OCI-LY7 (cell line): Measurements from ENCODE around the gene CCBE1. TPM values are rescaled to one million over a fixed set of nuclear protein-coding genes. Genes with fewer than 3 reads are reported as not detected.
"Not testable (repeated sequence)": the region's sequence is repeated elsewhere in the genome, so short reads cannot be mapped to it uniquely, and the experiment has no call there.

ENCODE experiments used
- BruUV-seq: library from RNA; stranded (reverse); fragments of 400-500 nt; replicated peaks from 2 replicates; lab custom pipeline; 2021; lab: Mats Ljungman, UMichigan
- CTCF ChIA-PET: fragments of 300-600 bp; sonication (Branson Sonifier 250); formaldehyde crosslinking; loops from one replicate; lab custom pipeline; 2022; ENCODE audit warnings: antibody characterized with exemption; ENCODE audit not compliant: unreplicated experiment; lab: Charles Lee
- POLR2A ChIA-PET: fragments of 300-600 bp; sonication (Branson Sonifier 250); formaldehyde crosslinking; loops from one replicate; lab custom pipeline; 2022; ENCODE audit warnings: antibody characterized with exemption; lab: Charles Lee
- DNase-seq: peaks from one replicate; pipeline ENCODE4 v3.0.0-alpha.2; 2015; ENCODE audit warnings: low spot score
- H2AFZ ChIP-seq: fragments of 200-600 bp; sonication (generic), shearing (Covaris generic); 2 replicates; pipeline ENCODE4 v1.6.1; 2014; ENCODE audit warnings: mild to moderate bottlenecking, antibody characterized with exemption, low read length, moderate library complexity
- H3K27ac ChIP-seq: fragments of 200-600 bp; sonication (generic); 2 replicates; pipeline ENCODE4 v1.5.1; 2014; ENCODE audit warnings: mixed run types, low read depth, mild to moderate bottlenecking, moderate library complexity, low read length, inconsistent platforms; ENCODE audit not compliant: poor library complexity, severe bottlenecking
- H3K36me3 ChIP-seq: fragments of 200-600 bp; sonication (generic); 2 replicates; pipeline ENCODE4 v1.6.1; 2014; ENCODE audit warnings: mild to moderate bottlenecking, antibody characterized with exemption, low read length, moderate library complexity, mixed read lengths; ENCODE audit not compliant: insufficient read depth
- H3K4me1 ChIP-seq: fragments of 200-600 bp; sonication (generic); 2 replicates; pipeline ENCODE4 v1.5.1; 2014; ENCODE audit warnings: mild to moderate bottlenecking, low read length; ENCODE audit not compliant: insufficient read depth, poor library complexity, severe bottlenecking
- H3K4me2 ChIP-seq: fragments of 200-600 bp; sonication (generic); 2 replicates; pipeline ENCODE4 v1.6.1; 2014; ENCODE audit warnings: mild to moderate bottlenecking, low read length
- H3K4me3 ChIP-seq: fragments of 200-600 bp; sonication (generic); 2 replicates; pipeline ENCODE4 v1.5.1; 2014; ENCODE audit warnings: mild to moderate bottlenecking, low read depth, low read length; ENCODE audit not compliant: poor library complexity, severe bottlenecking
- H3K79me2 ChIP-seq: fragments of 200-600 bp; sonication (generic); 2 replicates; pipeline ENCODE4 v1.6.1; 2016; ENCODE audit warnings: low read depth, mild to moderate bottlenecking, low read length, moderate library complexity, mixed read lengths; ENCODE audit not compliant: insufficient read depth
- H3K9me2 ChIP-seq: fragments of 200-600 bp; sonication (generic); 2 replicates; pipeline ENCODE4 v1.6.1; 2016; ENCODE audit warnings: mild to moderate bottlenecking, low read length, mixed read lengths; ENCODE audit not compliant: insufficient read depth
- H3K9me3 ChIP-seq: fragments of 200-600 bp; sonication (generic); 2 replicates; pipeline ENCODE4 v1.6.1; 2014; ENCODE audit warnings: mild to moderate bottlenecking, mixed run types, low read length, mixed read lengths
- H4K20me1 ChIP-seq: fragments of 200-600 bp; sonication (generic); 2 replicates; pipeline ENCODE4 v1.6.1; 2014; ENCODE audit warnings: mild to moderate bottlenecking, antibody characterized with exemption, low read length, moderate library complexity, mixed read lengths; ENCODE audit not compliant: insufficient read depth
- EZH2phosphoT487 ChIP-seq: fragments of 200-600 bp; sonication (generic); IDR thresholded peaks from 2 replicates; pipeline ENCODE4 v1.6.1; 2018; ENCODE audit warnings: low read depth, borderline replicate concordance, mild to moderate bottlenecking, mixed run types, antibody characterized with exemption, low read length, moderate library complexity, mixed read lengths
- intact Hi-C: fragments of 100-400 bp; cut with micrococcal nuclease; formaldehyde crosslinking; loops from one replicate; pipeline ENCODE4 v1.10.0; 2022; ENCODE audit not compliant: unreplicated experiment
- total RNA-seq, 2 experiments: library from RNA; depleted of rRNA in 1 of 2; stranded (reverse); fragments of >200 nt in 1 of 2; shearing (Covaris generic) in 1 of 2; gene quantifications; 2 replicates each; pipeline ENCODE4 v1.2.3, GENCODE V29; 2014 to 2022
- TF ChIP-seq, protein P1 (sequence below): fragments of 200-600 bp; sonication (generic); conservative IDR thresholded peaks from 2 replicates; pipeline ENCODE4 v1.5.1; 2014; ENCODE audit warnings: mild to moderate bottlenecking, antibody characterized with exemption, low read length, moderate library complexity, mixed read lengths

Gene CCBE1
- total RNA-seq, 2 experiments from 2014 or later, result 0.16 to 0.70 TPM

GRCh38 chr18:59650266-59650820, 46.9 kb downstream of the CCBE1 start:
- no TSS peak for BruUV-seq
- POLR2A ChIA-PET, result no interaction called here
- CTCF ChIA-PET, result interaction anchor here (0.5 kb wide), 1 partner anchor 77 kb away, joined by 3 read pairs; no protein-coding TSS in a partner anchor

GRCh38 chr18:59649591-59649990, 47.6 kb downstream of the CCBE1 start:
- DNase-seq, result no peak
- H3K4me3 ChIP-seq, result no peak overlapping the region
- H3K27ac ChIP-seq, result no peak overlapping the region
- no peak overlapping the region for H3K4me2 ChIP-seq
- no peaks in the 10 kb centered on the region for H3K4me1 ChIP-seq
- intact Hi-C loops, result no loop called here
- H3K79me2 ChIP-seq, result no peaks in the 10 kb centered on the region
- POLR2A ChIA-PET, result no interaction called here
- H4K20me1 ChIP-seq, result no peaks in the 10 kb centered on the region
- TF ChIP-seq, protein P1, sequence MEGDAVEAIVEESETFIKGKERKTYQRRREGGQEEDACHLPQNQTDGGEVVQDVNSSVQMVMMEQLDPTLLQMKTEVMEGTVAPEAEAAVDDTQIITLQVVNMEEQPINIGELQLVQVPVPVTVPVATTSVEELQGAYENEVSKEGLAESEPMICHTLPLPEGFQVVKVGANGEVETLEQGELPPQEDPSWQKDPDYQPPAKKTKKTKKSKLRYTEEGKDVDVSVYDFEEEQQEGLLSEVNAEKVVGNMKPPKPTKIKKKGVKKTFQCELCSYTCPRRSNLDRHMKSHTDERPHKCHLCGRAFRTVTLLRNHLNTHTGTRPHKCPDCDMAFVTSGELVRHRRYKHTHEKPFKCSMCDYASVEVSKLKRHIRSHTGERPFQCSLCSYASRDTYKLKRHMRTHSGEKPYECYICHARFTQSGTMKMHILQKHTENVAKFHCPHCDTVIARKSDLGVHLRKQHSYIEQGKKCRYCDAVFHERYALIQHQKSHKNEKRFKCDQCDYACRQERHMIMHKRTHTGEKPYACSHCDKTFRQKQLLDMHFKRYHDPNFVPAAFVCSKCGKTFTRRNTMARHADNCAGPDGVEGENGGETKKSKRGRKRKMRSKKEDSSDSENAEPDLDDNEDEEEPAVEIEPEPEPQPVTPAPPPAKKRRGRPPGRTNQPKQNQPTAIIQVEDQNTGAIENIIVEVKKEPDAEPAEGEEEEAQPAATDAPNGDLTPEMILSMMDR, result no peak
- TF ChIP-seq EZH2phosphoT487, result no peak
- no peaks in the 10 kb centered on the region for H3K36me3 ChIP-seq
- no peaks in the 10 kb centered on the region for H3K9me3 ChIP-seq
- no peaks in the 10 kb centered on the region for H3K9me2 ChIP-seq
- H2AFZ ChIP-seq, result no peak overlapping the region
- no TSS peak for BruUV-seq
- CTCF ChIA-PET, result no interaction called here

More at GRCh38 chr18:59650266-59650820, 46.9 kb downstream of the CCBE1 start:
- no peak for DNase-seq
- Histone ChIP-seq H3K9me3 (no peaks in the 10 kb centered on the region), H2AFZ (no peak overlapping the region), H3K9me2 (no peaks in the 10 kb centered on the region), H3K79me2 (no peaks in the 10 kb centered on the region), H3K4me2 (no peak overlapping the region), H3K4me1 (no peaks in the 10 kb centered on the region), H3K4me3 (no peak overlapping the region), H3K27ac (no peak overlapping the region), H4K20me1 (no peaks in the 10 kb centered on the region), H3K36me3 (no peaks in the 10 kb centered on the region)
- TF ChIP-seq, protein P1, result no peak
- TF ChIP-seq EZH2phosphoT487, result no peak
- intact Hi-C loops, result no loop called here

GRCh38 chr18:59648469-59648868, 48.8 kb downstream of the CCBE1 start:
- H3K4me3 ChIP-seq, intact Hi-C loops, BruUV-seq, H3K9me3 ChIP-seq, H3K27ac ChIP-seq, H2AFZ ChIP-seq, POLR2A ChIA-PET, DNase-seq, H3K4me1 ChIP-seq, H3K36me3 ChIP-seq, H4K20me1 ChIP-seq, H3K9me2 ChIP-seq, H3K79me2 ChIP-seq, H3K4me2 ChIP-seq, CTCF ChIA-PET: not testable (repeated sequence)
